GM23338 (cell line): ENCODE data around the gene TBP. TPM values are rescaled to one million over a fixed set of nuclear protein-coding genes. Genes with fewer than 3 reads are reported as not detected.

Experiments
- ATAC-seq: fragments of 200-7000 bp; cut with Tn5 transposase; 3 replicates; pipeline ENCODE4 v1.9.1; 2020
- DNase-seq: peaks from one replicate; pipeline ENCODE4 v3.0.0-alpha.2; 2015; ENCODE audit warnings: low spot score
- H2AFZ ChIP-seq: fragments of 200-600 bp; sonication (generic); 2 replicates; pipeline ENCODE4 v1.8.0; 2016; ENCODE audit warnings: antibody characterized with exemption, mild to moderate bottlenecking, moderate library complexity
- H3F3A ChIP-seq: fragments of 200-600 bp; sonication (generic); replicated peaks from 2 replicates; pipeline ENCODE4 v1.8.0; 2017; ENCODE audit warnings: antibody characterized with exemption, mixed run types, low read depth
- H3K27ac ChIP-seq: fragments of 200-600 bp; sonication (generic); 2 replicates; pipeline ENCODE4 v1.6.1; 2016; ENCODE audit warnings: low read depth
- H3K27me3 ChIP-seq: fragments of 200-600 bp; sonication (generic); 2 replicates; pipeline ENCODE4 v1.8.0; 2016; ENCODE audit warnings: mild to moderate bottlenecking, mixed run types, moderate library complexity; ENCODE audit not compliant: insufficient read depth
- H3K36me3 ChIP-seq: fragments of 200-600 bp; sonication (generic); 2 replicates; pipeline ENCODE4 v1.8.0; 2016; ENCODE audit warnings: mild to moderate bottlenecking; ENCODE audit not compliant: insufficient read depth
- H3K4me1 ChIP-seq: fragments of 200-600 bp; sonication (generic); 2 replicates; pipeline ENCODE4 v1.8.0; 2016; ENCODE audit warnings: mild to moderate bottlenecking, moderate library complexity; ENCODE audit not compliant: insufficient read depth
- H3K4me2 ChIP-seq: fragments of 200-600 bp; sonication (generic); 2 replicates; pipeline ENCODE4 v1.7.1; 2017; ENCODE audit warnings: mixed run types
- H3K4me3 ChIP-seq: fragments of 200-600 bp; sonication (generic); 2 replicates; pipeline ENCODE4 v1.6.1; 2016; ENCODE audit warnings: mixed run types
- H3K79me2 ChIP-seq: fragments of 200-600 bp; sonication (generic); replicated peaks from 2 replicates; pipeline ENCODE4 v1.8.0; 2017; ENCODE audit warnings: mild to moderate bottlenecking; ENCODE audit not compliant: insufficient read depth
- H3K9me2 ChIP-seq: fragments of 200-600 bp; sonication (generic); 2 replicates; pipeline ENCODE4 v1.8.0; 2017; ENCODE audit not compliant: insufficient read depth
- H4K20me1 ChIP-seq: fragments of 200-600 bp; sonication (generic); replicated peaks from 2 replicates; pipeline ENCODE4 v1.8.0; 2017; ENCODE audit warnings: mild to moderate bottlenecking; ENCODE audit not compliant: insufficient read depth
- H3K27ac Mint-ChIP-seq: 2 replicates; pipeline ENCODE4 v1.8.0; 2020; ENCODE audit warnings: inconsistent platforms, mild to moderate bottlenecking, moderate library complexity, mixed read lengths
- H3K27me3 Mint-ChIP-seq: 3 replicates; pipeline ENCODE4 v1.8.0; 2022; ENCODE audit warnings: low read depth, mild to moderate bottlenecking, moderate library complexity, mixed read lengths, inconsistent platforms; ENCODE audit not compliant: insufficient read depth, poor library complexity
- H3K36me3 Mint-ChIP-seq: 3 replicates; pipeline ENCODE4 v1.8.0; 2021; ENCODE audit warnings: low read depth, mild to moderate bottlenecking, inconsistent platforms, moderate library complexity, mixed read lengths
- H3K4me1 Mint-ChIP-seq: 3 replicates; pipeline ENCODE4 v1.8.0; 2020; ENCODE audit warnings: mild to moderate bottlenecking, inconsistent platforms, mixed read lengths
- H3K4me3 Mint-ChIP-seq: 3 replicates; pipeline ENCODE4 v1.8.0; 2021; ENCODE audit warnings: moderate library complexity, mild to moderate bottlenecking, inconsistent platforms, mixed read lengths
- H3K9me3 Mint-ChIP-seq: 3 replicates; pipeline ENCODE4 v1.8.0; 2020; ENCODE audit warnings: moderate library complexity, mild to moderate bottlenecking, inconsistent platforms, mixed read lengths
- CREB1 ChIP-seq: fragments of 250-450 bp; sonication (Bioruptor Pico); IDR thresholded peaks from 2 replicates; pipeline ENCODE4 v1.5.0; 2020; ENCODE audit warnings: low read depth, mild to moderate bottlenecking, moderate library complexity
- CTCF ChIP-seq, 2 experiments: fragments of 200-600 bp in 1 of 2; sonication (generic) in 1 of 2; conservative IDR thresholded peaks; 2 replicates each; pipeline versions ENCODE4 v1.5.1 to v1.6.1; 2016 to 2017; ENCODE audit warnings: antibody characterized with exemption in 2 of 2, low read depth in 2 of 2, mild to moderate bottlenecking in 2 of 2, moderate library complexity in 1 of 2
- ETS1 ChIP-seq: IDR thresholded peaks from 2 replicates; pipeline ENCODE4 v1.6.1; 2016; ENCODE audit warnings: antibody characterized with exemption
- EZH2 ChIP-seq: fragments of 200-600 bp; sonication (generic); IDR thresholded peaks from one replicate; pipeline ENCODE4 v1.8.0; 2017; ENCODE audit warnings: antibody characterized with exemption, mild to moderate bottlenecking, low read depth; ENCODE audit not compliant: unreplicated experiment
- EZH2phosphoT487 ChIP-seq: fragments of 200-600 bp; sonication (generic); IDR thresholded peaks from one replicate; pipeline ENCODE4 v1.8.1; 2018; ENCODE audit warnings: antibody characterized with exemption; ENCODE audit not compliant: unreplicated experiment
- JUNB ChIP-seq: IDR thresholded peaks from one replicate; pipeline ENCODE4 v1.6.1; 2016; ENCODE audit warnings: antibody characterized with exemption; ENCODE audit not compliant: unreplicated experiment
- NANOG ChIP-seq: IDR thresholded peaks from 2 replicates; pipeline ENCODE4 v1.6.1; 2016; ENCODE audit warnings: antibody characterized with exemption, borderline replicate concordance
- POLR2AphosphoS5 ChIP-seq: IDR thresholded peaks from 2 replicates; pipeline ENCODE4 v1.6.1; 2016; ENCODE audit warnings: antibody characterized with exemption, low read depth
- REST ChIP-seq: IDR thresholded peaks from one replicate; pipeline ENCODE4 v1.6.1; 2018; ENCODE audit warnings: antibody characterized with exemption; ENCODE audit not compliant: unreplicated experiment
- STAT1 ChIP-seq: IDR thresholded peaks from one replicate; pipeline ENCODE4 v1.6.1; 2016; ENCODE audit warnings: antibody characterized with exemption; ENCODE audit not compliant: unreplicated experiment
- ZNF114 ChIP-seq: fragments of 250-450 bp; sonication (Bioruptor Pico); IDR thresholded peaks from 2 replicates; pipeline ENCODE4 v1.5.0; 2020; ENCODE audit warnings: mild to moderate bottlenecking, moderate library complexity
- ZNF331 ChIP-seq: fragments of 250-450 bp; sonication (Bioruptor Pico); IDR thresholded peaks from 2 replicates; pipeline ENCODE4 v1.5.0; 2020; ENCODE audit warnings: low read depth, mild to moderate bottlenecking, moderate library complexity
- ZNF462 ChIP-seq: fragments of 250-450 bp; sonication (Bioruptor Pico); IDR thresholded peaks from 2 replicates; pipeline ENCODE4 v1.5.0; 2020; ENCODE audit warnings: mild to moderate bottlenecking, moderate library complexity
- polyA plus RNA-seq: library from polyadenylated mRNA; unstranded; fragments of >200 nt; fragmentation: Nextera tagmentation; extraction: Ambion mirVana; gene quantifications from 2 replicates; pipeline ENCODE4 v1.2.1, GENCODE V29; 2016
- total RNA-seq: library from RNA; depleted of rRNA; stranded (reverse); fragments of >200 nt; shearing (Covaris generic); gene quantifications from 2 replicates; pipeline ENCODE4 v1.2.3, GENCODE V29; 2014

The TBP gene
- total and polyA plus RNA-seq, 2 experiments from 2014 or later, result 30.3 to 36.5 TPM

GRCh38 chr6:170525795-170526194 lies 28.4 kb upstream of the TBP start:
- TF ChIP-seq ETS1, result no peak
- TF ChIP-seq CREB1 (CRISPR knock-in tag), result no peak
- TF ChIP-seq REST, result no peak
- no peak for TF ChIP-seq EZH2phosphoT487
- no peak for TF ChIP-seq JUNB
- no peak for TF ChIP-seq EZH2
- no peak for TF ChIP-seq CTCF (conservative IDR thresholded peaks at IDR 0.05; ENCODE audit: low read depth in 2 of 2)
- no peak for TF ChIP-seq ZNF114
- no peak for TF ChIP-seq STAT1
- no peak for TF ChIP-seq POLR2AphosphoS5
- no peak for TF ChIP-seq NANOG
- no peak for TF ChIP-seq ZNF331 (CRISPR knock-in tag)
- TF ChIP-seq ZNF462 (CRISPR knock-in tag), result no peak
- no peaks in the 10 kb centered on the region for H3F3A ChIP-seq

More at GRCh38 chr6:170525795-170526194, 28.4 kb upstream of the TBP start:
- H3K36me3 ChIP-seq, result no peaks in the 10 kb centered on the region
- H3K9me2 ChIP-seq, result no peaks in the 10 kb centered on the region
- no peaks in the 10 kb centered on the region for H3K9me3 Mint-ChIP-seq
- no peak overlapping the region for H3K27ac Mint-ChIP-seq
- peaks cover 3% of the 10 kb centered on the region; the same call in 1 of the 3 replicates for H3K36me3 Mint-ChIP-seq
- H3K27ac ChIP-seq, result no peak overlapping the region
- H3K4me1 Mint-ChIP-seq, result peaks cover 11% of the 10 kb centered on the region
- no peak overlapping the region for H3K4me2 ChIP-seq
- no peak overlapping the region for H2AFZ ChIP-seq
- H3K4me3 ChIP-seq, result no peak overlapping the region
- no peak for DNase-seq
- no peaks in the 10 kb centered on the region for H3K27me3 ChIP-seq
- 0 out of 2 replicates have a peak, but pooled peaks cover 3% of the 10 kb centered on the region for H3K4me1 ChIP-seq
- H3K4me3 Mint-ChIP-seq, result no peak overlapping the region
- H3K27me3 Mint-ChIP-seq, result peaks cover 7% of the 10 kb centered on the region
- no peaks in the 10 kb centered on the region for H4K20me1 ChIP-seq
- no peak for ATAC-seq
- H3K79me2 ChIP-seq, result no peaks in the 10 kb centered on the region
